AG04450 (cell line): ENCODE measurements around the gene C5orf58. TPM values are rescaled to one million over a fixed set of nuclear protein-coding genes. Genes with fewer than 3 reads are reported as not detected.

Experiments used
- CTCF ChIA-PET: fragments of 300-600, 350-600 bp; formaldehyde crosslinking; extraction: SDS; loops from one replicate; lab custom pipeline; 2022; ENCODE audit warnings: antibody characterized with exemption, inconsistent platforms; lab: Charles Lee
- POLR2A ChIA-PET: fragments of 350-600 bp; formaldehyde crosslinking; extraction: SDS; loops from one replicate; lab custom pipeline; 2021; ENCODE audit warnings: antibody characterized with exemption, inconsistent platforms; lab: Yijun Ruan, JAX
- DNase-seq: peaks from one replicate; pipeline ENCODE4 v3.0.0-alpha.2; 2011; ENCODE audit warnings: low read depth, low spot score
- H3K27ac ChIP-seq: one replicate; pipeline ENCODE4 v1.5.1; 2012; ENCODE audit warnings: low read depth, low read length, control low read depth
- H3K27me3 ChIP-seq: one replicate; pipeline ENCODE4 v1.6.0; 2012; ENCODE audit warnings: low read length; ENCODE audit not compliant: control insufficient read depth, insufficient read depth
- H3K4me3 ChIP-seq: 2 replicates; pipeline ENCODE4 v1.5.1; 2011; ENCODE audit warnings: mild to moderate bottlenecking, low read depth, low read length, control low read depth
- H3K9me3 ChIP-seq: 2 replicates; pipeline ENCODE4 v1.5.1; 2012; ENCODE audit warnings: low read length; ENCODE audit not compliant: control insufficient read depth, insufficient read depth
- CTCF ChIP-seq: IDR thresholded peaks from 2 replicates; pipeline ENCODE4 v1.5.1; 2011; ENCODE audit warnings: low read depth, low read length, control low read depth, inconsistent platforms
- polyA plus RNA-seq: library from polyadenylated mRNA; depleted of rRNA; stranded (reverse); fragments of >200 nt; gene quantifications from 2 replicates; pipeline ENCODE4 v1.2.3, GENCODE V29; 2011

The C5orf58 gene
- polyA plus RNA-seq, 1 experiment, result not detected

DNA sequence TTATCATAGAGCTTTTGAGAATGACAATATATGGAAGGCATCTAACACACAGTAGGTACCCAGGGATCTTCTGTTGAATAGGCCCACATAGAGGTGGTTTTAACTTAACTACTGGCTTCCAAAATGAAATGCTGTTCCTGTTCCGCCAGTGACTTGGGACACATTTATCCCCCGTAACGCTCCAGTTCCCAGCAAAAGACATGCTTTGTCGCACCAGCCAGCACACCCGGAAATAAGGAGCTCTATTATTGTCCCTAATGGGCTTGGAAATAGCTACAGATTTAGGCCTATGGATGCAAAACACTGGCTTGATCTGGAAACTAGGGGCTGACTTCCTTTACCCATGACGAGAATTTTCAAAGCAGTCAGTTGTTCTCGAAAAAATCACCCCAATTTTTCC lies 45.9 kb upstream of the C5orf58 start:
- Histone ChIP-seq H3K9me3 (no peaks in the 10 kb centered on the region), H3K27me3 (no peaks in the 10 kb centered on the region), H3K4me3 (no peak overlapping the region), H3K27ac (no peak overlapping the region)
- TF ChIP-seq CTCF, result no peak
- DNase-seq, result no peak
- CTCF ChIA-PET, result interaction anchor here (6.5 kb wide), 1 partner anchor 86 kb away, joined by 97 read pairs; no protein-coding TSS in a partner anchor
- POLR2A ChIA-PET, result no interaction called here

- H3K27ac ChIP-seq, result no peak overlapping the region
- TF ChIP-seq CTCF, result no peak
- no peaks in the 10 kb centered on the region for H3K9me3 ChIP-seq
- ChIA-PET POLR2A (interaction anchor here (0.8 kb wide), 1 partner anchor 855 kb away, joined by 3 read pairs; no protein-coding TSS in a partner anchor), CTCF (no interaction called here)
- no peaks in the 10 kb centered on the region for H3K27me3 ChIP-seq
- no peak for DNase-seq
- H3K4me3 ChIP-seq, result no peak overlapping the region
Observed at GRCh38 chr5:170190436-170191134, 42.2 kb upstream of the C5orf58 start.

DNA sequence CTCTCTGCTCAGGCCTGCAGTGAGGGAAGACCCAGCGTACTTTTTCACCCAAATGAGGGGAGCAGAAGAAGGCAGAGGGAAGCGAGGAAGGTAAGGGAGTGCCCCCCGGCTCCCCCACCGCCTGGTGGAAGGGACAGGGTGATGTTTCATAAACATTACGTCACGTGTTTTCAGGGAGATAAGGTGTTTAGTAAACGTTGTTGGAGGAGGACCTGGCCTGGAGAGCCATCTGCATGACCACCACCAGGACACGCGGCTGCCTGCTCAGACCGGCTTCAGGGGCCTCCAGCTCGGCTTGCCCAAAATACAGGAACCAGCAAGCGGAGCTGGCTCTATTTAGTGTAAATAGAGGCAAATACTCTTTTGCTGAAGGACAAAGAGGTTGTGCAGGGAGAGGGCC lies 40.0 kb upstream of the C5orf58 start:
- no peak for TF ChIP-seq CTCF
- H3K4me3 ChIP-seq, result no peak overlapping the region
- POLR2A ChIA-PET, result no interaction called here
- H3K27me3 ChIP-seq, result no peaks in the 10 kb centered on the region
- no peaks in the 10 kb centered on the region for H3K9me3 ChIP-seq
- DNase-seq, result no peak
- no peak overlapping the region for H3K27ac ChIP-seq
- CTCF ChIA-PET, result interaction anchor here (0.6 to 4.2 kb wide), 3 partner anchors 8 to 339 kb away, joined by 4 to 24 read pairs (median 7); no protein-coding TSS in a partner anchor

GRCh38 chr5:170195961-170196360 lies 36.8 kb upstream of the C5orf58 start:
- Histone ChIP-seq H3K27ac (no peak overlapping the region), H3K4me3 (no peak overlapping the region), H3K27me3 (no peaks in the 10 kb centered on the region), H3K9me3 (no peaks in the 10 kb centered on the region)
- ChIA-PET CTCF (interaction anchor here (1.5 to 4.2 kb wide), 2 partner anchors 11 to 95 kb away, joined by 5 to 24 read pairs; no protein-coding TSS in a partner anchor), POLR2A (no interaction called here)
- TF ChIP-seq CTCF, result no peak
- DNase-seq, result no peak

DNA sequence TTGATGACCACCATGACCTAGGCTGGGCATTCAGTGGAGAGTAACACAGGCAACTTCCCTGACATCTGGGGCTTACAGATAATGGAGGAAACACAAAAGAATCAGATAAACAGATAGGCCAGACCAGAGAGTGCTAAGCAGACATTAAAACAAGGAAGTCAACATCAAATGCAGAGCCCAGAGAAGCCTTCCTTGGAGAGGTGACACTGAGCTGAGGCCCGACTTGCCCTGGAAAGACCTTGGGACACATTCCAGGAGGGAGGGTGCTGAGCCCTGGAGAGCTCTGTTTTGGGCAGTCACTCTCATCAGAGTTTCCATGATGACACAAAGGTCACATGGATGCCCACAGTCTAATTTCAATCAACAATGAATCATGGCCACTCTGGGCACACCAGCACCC lies 31.9 kb upstream of the C5orf58 start:
- Histone ChIP-seq H3K27ac (no peak overlapping the region), H3K4me3 (no peak overlapping the region), H3K9me3 (no peaks in the 10 kb centered on the region), H3K27me3 (no peaks in the 10 kb centered on the region)
- TF ChIP-seq CTCF, result no peak
- DNase-seq, result no peak
- ChIA-PET CTCF (interaction anchor here (1.0 kb wide), 1 partner anchor 100 kb away, joined by 3 read pairs; no protein-coding TSS in a partner anchor), POLR2A (no interaction called here)
